Tibial artery (tissue), 4 donors: ENCODE results near the gene SNPH.
"Not testable (repeated sequence)": the region's sequence is repeated elsewhere in the genome, so short reads cannot be mapped to it uniquely, and the experiment has no call there.

Source experiments
- DNase-seq, 2 donors: peaks; one replicate each; pipeline ENCODE4 v3.0.0-alpha.2; 2019
- H3K27ac ChIP-seq, 2 donors: fragments of 200-600 bp; sonication (generic) in 1 of 2; 1 replicate in 1 of 2; 2 replicates in 1 of 2; pipeline ENCODE4 v1.5.1; 2018 to 2019; ENCODE audit warnings: mild to moderate bottlenecking in 1 of 2
- H3K27me3 ChIP-seq, 2 donors: fragments of 200-600 bp; sonication (generic) in 1 of 2; one replicate each; pipeline versions ENCODE4 v1.5.1 to v1.6.0; 2016 to 2019
- H3K36me3 ChIP-seq, 3 donors: fragments of 200-600 bp; sonication (generic) in 2 of 3; one replicate each; pipeline ENCODE4 v1.5.1; 2016 to 2019; ENCODE audit warnings: mild to moderate bottlenecking in 2 of 3
- H3K4me1 ChIP-seq, 4 donors: fragments of 200-600 bp; sonication (generic) in 2 of 4; 1 replicate in 3 of 4; 2 replicates in 1 of 4; pipeline ENCODE4 v1.5.1; 2016 to 2019
- H3K4me3 ChIP-seq, 2 donors: fragments of 200-600 bp; sonication (generic) in 1 of 2; 1 replicate in 1 of 2; 2 replicates in 1 of 2; pipeline ENCODE4 v1.5.1; 2018 to 2019; ENCODE audit warnings: mild to moderate bottlenecking in 2 of 2
- H3K9me3 ChIP-seq, 3 donors: fragments of 200-600 bp; sonication (generic) in 1 of 3; one replicate each; pipeline ENCODE4 v1.5.1; 2016 to 2019
- CTCF ChIP-seq, 2 experiments: fragments of 200-600 bp in 1 of 2; fragments of 450-650 bp in 1 of 2; IDR thresholded peaks; one replicate each; pipeline ENCODE4 v1.5.1; 2017 to 2019; ENCODE audit warnings: antibody characterized with exemption in 2 of 2, mild to moderate bottlenecking in 1 of 2, moderate library complexity in 1 of 2
- intact Hi-C: fragments of 100-400 bp; cut with DNase I; formaldehyde crosslinking; loops from one replicate; pipeline ENCODE4 v1.15.0; 2023; ENCODE audit warnings: low total_unique reads

The SNPH gene, protein sequence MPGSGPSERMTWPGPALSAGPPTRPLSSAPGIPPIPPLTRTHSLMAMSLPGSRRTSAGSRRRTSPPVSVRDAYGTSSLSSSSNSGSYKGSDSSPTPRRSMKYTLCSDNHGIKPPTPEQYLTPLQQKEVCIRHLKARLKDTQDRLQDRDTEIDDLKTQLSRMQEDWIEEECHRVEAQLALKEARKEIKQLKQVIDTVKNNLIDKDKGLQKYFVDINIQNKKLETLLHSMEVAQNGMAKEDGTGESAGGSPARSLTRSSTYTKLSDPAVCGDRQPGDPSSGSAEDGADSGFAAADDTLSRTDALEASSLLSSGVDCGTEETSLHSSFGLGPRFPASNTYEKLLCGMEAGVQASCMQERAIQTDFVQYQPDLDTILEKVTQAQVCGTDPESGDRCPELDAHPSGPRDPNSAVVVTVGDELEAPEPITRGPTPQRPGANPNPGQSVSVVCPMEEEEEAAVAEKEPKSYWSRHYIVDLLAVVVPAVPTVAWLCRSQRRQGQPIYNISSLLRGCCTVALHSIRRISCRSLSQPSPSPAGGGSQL

DNA sequence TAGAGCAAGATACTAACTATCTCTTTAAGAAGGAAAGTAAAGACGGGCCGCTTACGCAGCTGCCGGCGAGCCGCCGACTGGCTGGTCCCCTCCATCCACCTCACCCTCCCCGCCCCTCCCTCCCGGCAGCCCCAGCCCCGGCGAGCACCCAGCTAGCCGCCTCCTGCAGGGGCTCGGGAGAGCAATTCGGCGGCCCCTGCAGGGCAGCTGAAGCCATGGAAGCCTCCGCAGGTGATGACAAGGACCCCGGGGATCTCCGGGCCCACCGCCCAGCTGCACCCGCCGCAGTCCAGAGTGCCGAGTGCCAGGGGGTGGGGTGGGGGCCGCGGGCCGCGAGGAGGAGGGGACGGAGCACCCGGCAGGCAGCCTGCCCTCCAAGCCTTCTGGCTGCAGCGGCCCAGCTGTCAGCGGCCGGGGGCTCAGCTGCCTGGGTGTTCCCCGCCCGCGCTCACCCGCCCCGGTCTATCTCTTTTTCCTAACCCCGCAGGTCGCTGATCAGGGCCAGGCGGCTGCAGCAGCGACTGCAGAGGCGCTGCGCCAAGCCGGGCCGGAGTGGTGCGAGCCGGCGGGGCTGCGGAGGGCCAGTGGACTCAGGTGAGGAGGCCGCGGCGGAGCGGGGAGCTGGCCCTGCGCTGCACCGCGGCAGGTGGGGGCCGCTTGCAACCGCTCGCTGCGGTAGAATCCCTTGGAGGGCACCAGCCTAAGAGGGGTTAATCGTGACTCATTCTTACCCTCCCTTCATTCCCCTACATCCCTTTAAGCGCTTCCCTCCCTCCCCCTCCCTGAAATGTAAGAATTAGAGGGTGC is at the start of gene SNPH:
Gene SNPH, plus strand, starts transcription at position 128 of the 807 bp plus-strand sequence. CDS start 29,946 bp downstream, outside the sequence.
- Histone ChIP-seq H3K9me3 (no peaks in the 10 kb centered on the region), H3K27ac (peak within 1 kb of the TSS; percentile 59 to 67), H3K4me3 (peak within 1 kb of the TSS; percentile 91 to 92), H3K27me3 (peaks cover 0 to 3% of the 10 kb centered on the region in 2 donors), H3K36me3 (peaks cover 0 to 9% (median 0%) of the 10 kb centered on the region in 3 donors), H3K4me1 (peaks cover 0 to 18% (median 12%) of the 10 kb centered on the region in 4 donors)
- no peak for TF ChIP-seq CTCF (IDR thresholded peaks at IDR 0.05)
- intact Hi-C loops = no loop called here
- peak; percentile 73 to 84 for DNase-seq

DNA sequence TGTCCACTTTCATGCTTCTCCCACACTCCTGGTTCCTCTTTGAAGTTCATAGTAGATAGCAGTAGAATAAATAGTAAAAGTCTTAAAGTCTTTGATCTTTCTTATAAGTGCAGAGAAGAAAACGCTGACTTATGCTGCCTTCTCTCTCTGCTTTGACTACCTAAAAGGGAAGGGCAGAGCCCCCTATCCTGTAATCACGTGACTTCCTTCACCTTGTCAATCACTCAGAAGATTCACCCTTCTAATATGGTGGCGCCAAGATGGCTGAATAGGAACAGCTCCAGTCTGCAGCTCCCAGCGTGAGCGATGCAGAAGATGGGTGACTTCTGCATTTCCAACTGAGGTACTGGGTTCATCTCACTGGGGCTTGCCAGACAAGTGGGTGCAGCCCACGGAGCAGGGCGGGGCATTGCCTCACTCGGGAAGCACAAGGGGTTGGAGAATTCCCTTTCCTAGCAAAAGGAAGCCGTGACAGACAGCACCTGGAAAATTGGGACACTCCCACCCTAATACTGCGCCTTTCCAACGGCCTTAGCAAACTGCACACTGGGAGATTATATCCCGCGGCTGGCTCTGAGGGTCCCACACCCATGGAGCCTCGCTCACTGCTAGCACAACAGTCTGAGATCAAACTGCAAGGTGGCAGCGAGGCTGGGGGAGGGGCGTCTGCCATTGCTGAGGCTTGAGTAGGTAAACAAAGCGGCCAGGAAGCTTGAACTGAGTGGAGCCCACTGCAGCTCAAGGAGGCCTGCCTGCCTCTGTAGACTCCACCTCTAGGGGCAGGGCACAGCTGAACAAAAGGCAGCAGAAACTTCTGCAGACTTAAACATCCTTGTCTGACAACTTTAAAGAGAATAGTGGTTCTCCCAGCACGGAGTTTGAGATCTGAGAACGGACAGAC is 49.3 kb upstream of the SNPH start:
- H3K9me3 ChIP-seq, H3K4me1 ChIP-seq, H3K27ac ChIP-seq, intact Hi-C loops, H3K4me3 ChIP-seq, H3K36me3 ChIP-seq, DNase-seq: not testable (repeated sequence)
- H3K27me3 ChIP-seq = peaks cover 0 to 23% of the 10 kb centered on the region in 2 donors

DNA sequence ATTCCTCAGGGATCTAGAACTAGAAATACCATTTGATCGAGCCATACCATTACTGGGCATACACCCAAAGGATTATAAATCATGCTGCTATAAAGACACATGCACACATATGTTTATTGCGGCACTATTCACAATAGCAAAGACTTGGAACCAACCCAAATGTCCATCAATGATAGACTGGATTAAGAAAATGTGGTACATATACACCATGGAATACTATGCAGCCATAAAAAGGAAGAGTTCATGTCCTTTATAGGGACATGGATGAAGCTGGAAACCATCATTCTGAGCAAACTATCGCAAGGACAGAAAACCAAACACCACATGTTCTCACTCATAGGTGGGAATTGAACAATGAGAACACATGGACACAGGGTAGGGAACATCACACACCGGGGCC is 43.3 kb upstream of the SNPH start:
- H3K4me3 ChIP-seq, H3K36me3 ChIP-seq, H3K27ac ChIP-seq, DNase-seq, H3K9me3 ChIP-seq, intact Hi-C loops: not testable (repeated sequence)
- Histone ChIP-seq H3K27me3 (peaks cover 0 to 26% of the 10 kb centered on the region in 2 donors), H3K4me1 (peaks cover 0 to 21% (median 12%) of the 10 kb centered on the region in 4 donors)

GRCh38 chr20:1224205-1224890 is 41.7 kb upstream of the SNPH start:
- H3K36me3 ChIP-seq = no peaks in the 10 kb centered on the region
- H3K4me1 ChIP-seq = peaks cover 0 to 21% (median 12%) of the 10 kb centered on the region in 4 donors
- no peak for TF ChIP-seq CTCF (IDR thresholded peaks at IDR 0.05)
- H3K4me3 ChIP-seq = no peak overlapping the region
- H3K27me3 ChIP-seq = peaks cover 0 to 40% of the 10 kb centered on the region in 2 donors
- intact Hi-C loops = no loop called here
- no peaks in the 10 kb centered on the region for H3K9me3 ChIP-seq
- no peak for DNase-seq
- H3K27ac ChIP-seq = no peak overlapping the region

DNA sequence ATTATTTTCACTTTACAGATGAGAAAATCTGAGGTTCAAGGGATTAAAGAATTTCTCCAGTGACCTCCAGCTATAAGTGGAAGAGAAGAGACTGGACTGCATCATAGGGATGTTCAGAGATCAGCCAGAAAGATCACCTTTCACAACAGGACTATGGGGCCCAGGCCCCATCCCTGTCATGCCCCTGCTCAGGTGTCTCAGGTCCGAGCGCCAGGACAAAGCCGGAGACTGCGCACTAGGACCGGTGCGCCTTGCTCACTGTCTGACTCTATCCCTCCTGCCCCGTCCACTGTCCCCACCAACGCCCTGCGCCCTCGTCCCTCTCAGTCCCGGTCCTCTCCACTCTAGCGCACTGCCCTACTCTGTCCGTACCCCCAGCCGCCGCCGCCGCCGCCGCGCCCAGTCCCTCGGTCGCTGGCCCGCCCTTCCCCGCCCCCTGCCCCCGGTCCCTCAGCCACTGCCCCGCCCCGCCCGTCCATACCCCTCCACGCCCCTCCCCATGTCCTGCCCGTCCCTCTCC is 40.8 kb upstream of the SNPH start:
- Histone ChIP-seq H3K4me1 (peaks cover 0 to 21% (median 12%) of the 10 kb centered on the region in 4 donors), H3K9me3 (no peaks in the 10 kb centered on the region), H3K4me3 (peak overlapping the region; percentile 50 to 62), H3K27me3 (peaks cover 0 to 46% of the 10 kb centered on the region in 2 donors), H3K27ac (no peak overlapping the region), H3K36me3 (no peaks in the 10 kb centered on the region)
- no peak for TF ChIP-seq CTCF (IDR thresholded peaks at IDR 0.05)
- intact Hi-C loops = no loop called here
- peak in 1 of 2 donors; percentile 47 for DNase-seq
